K562 (cell line): ENCODE data around the gene RPS6KA2. TPM values are rescaled to one million over a fixed set of nuclear protein-coding genes. Genes with fewer than 3 reads are reported as not detected.

Experiments used
- ATAC-seq: fragments of 200-7000 bp; cut with Tn5 transposase; 3 replicates; pipeline ENCODE4 v1.9.1; 2020; ENCODE audit warnings: moderate library complexity
- BruUV-seq: library from RNA; stranded (reverse); fragments of 400-500 nt; replicated peaks from 2 replicates; lab custom pipeline; 2021; lab: Mats Ljungman, UMichigan
- CTCF ChIA-PET: fragments of 300-600 bp; formaldehyde crosslinking; extraction: SDS; loops from one replicate; lab custom pipeline; 2021; ENCODE audit warnings: low intra/inter-chr PET ratio; lab: Yijun Ruan, JAX
- POLR2A ChIA-PET: fragments of 300-600, 350-650 bp; sonication (Branson Sonifier 250); formaldehyde crosslinking; extraction: SDS; loops from one replicate; lab custom pipeline; 2021; ENCODE audit warnings: antibody characterized with exemption, inconsistent platforms; lab: Yijun Ruan, JAX
- DNase-seq, 4 experiments: peaks; one replicate each; pipeline versions ENCODE4 v3.0.0 to v3.0.0-alpha.2; 2011 to 2018; ENCODE audit warnings: low spot score in 3 of 4, mixed read lengths in 3 of 4; ENCODE audit errors: extremely low read depth in 1 of 4
- FAIRE-seq: peaks from 2 replicates; lab custom pipeline; 2011; peaks lifted over from hg19 to GRCh38; lab: Jason Lieb, UNC
- H2AFZ ChIP-seq: 2 replicates; pipeline ENCODE4 v1.6.0; 2011; ENCODE audit warnings: low read depth, low read length, control low read depth, inconsistent platforms
- H3K27ac ChIP-seq: fragments of 200-600 bp; 3 replicates; pipeline ENCODE4 v1.8.0; 2011; ENCODE audit warnings: low read depth, mild to moderate bottlenecking, control low read depth, inconsistent platforms, low read length, moderate library complexity, mixed read lengths; ENCODE audit errors: extremely low read depth
- H3K27me3 ChIP-seq, 2 experiments: fragments of 300-600 bp in 1 of 2; 2 replicates in 1 of 2; 3 replicates in 1 of 2; pipeline versions ENCODE4 v1.6.0 to v1.8.0; 2011; ENCODE audit warnings: inconsistent platforms in 2 of 2, low read length in 2 of 2, mild to moderate bottlenecking in 1 of 2, mixed read lengths in 1 of 2, moderate library complexity in 1 of 2; ENCODE audit not compliant: control insufficient read depth in 2 of 2, insufficient read depth in 2 of 2
- H3K36me3 ChIP-seq: fragments of 300-600 bp; 3 replicates; pipeline ENCODE4 v1.8.0; 2011; ENCODE audit warnings: mild to moderate bottlenecking, low read length, inconsistent platforms; ENCODE audit not compliant: control insufficient read depth, insufficient read depth
- H3K4me1 ChIP-seq, 2 experiments: fragments of 200-600 bp in 1 of 2; replicated peaks in 1 of 2; 2 replicates in 1 of 2; 3 replicates in 1 of 2; pipeline versions ENCODE4 v1.5.1 to v1.8.0; 2011; ENCODE audit warnings: inconsistent platforms in 2 of 2, low read length in 2 of 2, mild to moderate bottlenecking in 1 of 2, mixed read lengths in 1 of 2, moderate library complexity in 1 of 2; ENCODE audit not compliant: control insufficient read depth in 2 of 2, insufficient read depth in 2 of 2
- H3K4me2 ChIP-seq: 2 replicates; pipeline ENCODE4 v1.6.1; 2011; ENCODE audit warnings: low read length, control low read depth, inconsistent platforms, mixed read lengths; ENCODE audit not compliant: insufficient read depth
- H3K4me3 ChIP-seq: fragments of 200-600 bp; sonication (generic), shearing (Covaris generic); 2 replicates; pipeline ENCODE4 v1.5.1; 2016; ENCODE audit warnings: control low read depth, inconsistent platforms
- H3K79me2 ChIP-seq: fragments of 200-600 bp; 3 replicates; pipeline ENCODE4 v1.8.0; 2011; ENCODE audit warnings: low read length, inconsistent platforms; ENCODE audit not compliant: control insufficient read depth, insufficient read depth
- H3K9ac ChIP-seq, 2 experiments: 2 replicates each; pipeline versions ENCODE4 v1.6.0 to v1.6.1; 2011; ENCODE audit warnings: low read depth in 2 of 2, low read length in 2 of 2, control low read depth in 1 of 2, inconsistent platforms in 1 of 2, mild to moderate bottlenecking in 1 of 2, mixed read lengths in 1 of 2; ENCODE audit not compliant: insufficient read depth in 1 of 2
- H3K9me1 ChIP-seq: one replicate; pipeline ENCODE4 v1.6.0; 2011; ENCODE audit warnings: inconsistent platforms, mild to moderate bottlenecking, low read length, moderate library complexity; ENCODE audit not compliant: control insufficient read depth, insufficient read depth
- H3K9me3 ChIP-seq: replicated peaks from 2 replicates; pipeline ENCODE4 v1.5.1; 2011; ENCODE audit warnings: low read depth, low read length, inconsistent platforms; ENCODE audit not compliant: control insufficient read depth, insufficient read depth
- H4K20me1 ChIP-seq: replicated peaks from 2 replicates; pipeline ENCODE4 v1.6.1; 2011; ENCODE audit warnings: low read length, inconsistent platforms, mixed read lengths; ENCODE audit not compliant: control insufficient read depth, insufficient read depth
- DACH1 ChIP-seq: fragments of 450-650 bp; IDR thresholded peaks from 2 replicates; pipeline ENCODE4 v1.6.1; 2018; ENCODE audit not compliant: partially characterized antibody
- E2F4 ChIP-seq: sonication (generic); formaldehyde crosslinking; IDR thresholded peaks from 2 replicates; pipeline ENCODE4 v1.8.0; 2022; ENCODE audit warnings: mild to moderate bottlenecking, low read depth, missing genetic modification reagents
- GABPA ChIP-seq: fragments of 200-800 bp; sonication (Bioruptor generic); conservative IDR thresholded peaks from 2 replicates; pipeline ENCODE4 v1.6.1; 2016; ENCODE audit warnings: low read depth, missing genetic modification characterization, missing compliant biosample characterization
- KLF6 ChIP-seq: fragments of 250-450 bp; sonication (Bioruptor Pico); IDR thresholded peaks from 2 replicates; pipeline ENCODE4 v1.4.0; 2020; ENCODE audit warnings: mild to moderate bottlenecking, moderate library complexity, borderline replicate concordance
- MAX ChIP-seq: sonication (generic); formaldehyde crosslinking; IDR thresholded peaks from 2 replicates; pipeline ENCODE4 v1.9.0; 2022; ENCODE audit warnings: mild to moderate bottlenecking, missing genetic modification reagents
- NR2C2 ChIP-seq, 2 experiments: fragments of 200-800 bp in 1 of 2; sonication (Bioruptor generic) in 1 of 2; sonication (generic) in 1 of 2; formaldehyde crosslinking in 1 of 2; IDR thresholded peaks; 2 replicates each; pipeline versions ENCODE4 v1.6.1 to v1.8.0; 2016 to 2022; ENCODE audit warnings: mild to moderate bottlenecking in 1 of 2, missing compliant biosample characterization in 1 of 2, missing genetic modification characterization in 1 of 2, missing genetic modification reagents in 1 of 2
- PHB ChIP-seq: fragments of 250-450 bp; sonication (Bioruptor Pico); IDR thresholded peaks from 2 replicates; pipeline ENCODE4 v1.5.0; 2021
- ZNF134 ChIP-seq: fragments of 250-450 bp; sonication (Bioruptor Pico); conservative IDR thresholded peaks from 2 replicates; pipeline ENCODE4 v1.4.0; 2020
- ZNF324 ChIP-seq: fragments of 250-450 bp; sonication (Bioruptor Pico); IDR thresholded peaks from 2 replicates; pipeline ENCODE4 v1.4.0; 2020; ENCODE audit warnings: mild to moderate bottlenecking
- ZNF41 ChIP-seq: fragments of 250-450 bp; sonication (Bioruptor Pico); conservative IDR thresholded peaks from 2 replicates; pipeline ENCODE4 v1.4.0; 2020; ENCODE audit warnings: mild to moderate bottlenecking
- ZNF431 ChIP-seq: sonication (generic); formaldehyde crosslinking; IDR thresholded peaks from 2 replicates; pipeline ENCODE4 v1.8.0; 2022; ENCODE audit warnings: mild to moderate bottlenecking, missing genetic modification reagents
- ZNF436 ChIP-seq: fragments of 250-450, 450-650 bp; sonication (Bioruptor Pico); formaldehyde crosslinking; IDR thresholded peaks from 2 replicates; pipeline ENCODE4 v1.7.0; 2020; ENCODE audit warnings: mild to moderate bottlenecking
- WGBS: fragments of 100-300 bp; shearing (Covaris generic); methylation state at CpG from one replicate; pipeline ENCODE4 v1.1.6; 2016; ENCODE audit warnings: low coverage, mixed read lengths; ENCODE audit not compliant: insufficient coverage; ENCODE audit errors: missing lambda C conversion rate; 5-methylcytosine and 5-hydroxymethylcytosine counted together
- in situ Hi-C: fragments of 300-500 bp; cut with MboI; formaldehyde crosslinking; loops from 4 replicates; pipeline ENCODE4 v1.15.0; 2018; ENCODE audit warnings: inconsistent platforms, mixed read lengths
- intact Hi-C: fragments of 100-400 bp; cut with micrococcal nuclease; formaldehyde crosslinking; loops from 2 replicates; pipeline ENCODE4 v1.14.2; 2022
- polyA plus RNA-seq, 8 experiments: library from polyadenylated mRNA; depleted of rRNA in 4 of 8; stranded (reverse) in 5 of 8; unstranded in 3 of 8; fragments of >200 nt; fragmentation: Nextera tagmentation in 2 of 8; fragmentation: Illumina TruSeq in 1 of 8; extraction: Ambion mirVana in 2 of 8; extraction: Trizol in 1 of 8; gene quantifications; 2 replicates each; pipeline versions ENCODE4 v1.2.1 to v1.2.3, GENCODE V29; 2011 to 2014; ENCODE audit warnings: inconsistent platforms in 1 of 8, missing spikeins in 1 of 8
- total RNA-seq, 7 experiments: library from RNA; depleted of rRNA in 6 of 7; stranded (reverse); fragments of >200 nt in 6 of 7; fragmentation: Illumina TruSeq in 2 of 7; extraction: Trizol in 2 of 7; gene quantifications; 2 replicates each; pipeline versions ENCODE4 v1.2.1 to v1.2.3, GENCODE V29; 2011 to 2021; ENCODE audit warnings: low replicate concordance in 1 of 7
- TF ChIP-seq, protein P1 (sequence below): sonication (generic); formaldehyde crosslinking; IDR thresholded peaks from 2 replicates; pipeline ENCODE4 v1.8.0; 2022; ENCODE audit warnings: mild to moderate bottlenecking, missing genetic modification reagents
- TF ChIP-seq, protein P2 (sequence below): fragments of 450-650 bp; conservative IDR thresholded peaks from 2 replicates; pipeline ENCODE4 v1.6.1; 2016; ENCODE audit warnings: missing genetic modification characterization, low read depth, mild to moderate bottlenecking, missing compliant biosample characterization, moderate library complexity

RPS6KA2 gene
- total and polyA plus RNA-seq, 9 of the 15 experiments (the other 6 are each of a cell fraction or from before 2014, with no cell fraction given) = 0.29 to 1.00 (median 0.53) TPM

DNA sequence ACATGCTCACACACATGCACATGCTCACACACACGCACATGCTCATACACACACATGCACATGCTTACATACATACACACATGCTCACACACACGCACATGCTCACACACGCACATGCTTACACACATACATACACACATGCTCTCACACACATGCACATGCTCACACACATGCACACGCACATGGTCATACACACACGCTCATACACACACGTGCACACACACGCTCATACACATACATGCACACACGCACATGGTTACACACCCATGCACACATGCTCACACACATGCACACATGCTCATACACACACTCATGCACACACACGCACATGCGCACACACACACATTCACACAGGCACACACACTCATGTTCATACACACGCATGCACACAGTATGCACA lies 20.8 kb upstream of the RPS6KA2 start:
- no peak for ATAC-seq
- Histone ChIP-seq H4K20me1 (no peaks in the 10 kb centered on the region), H3K9me3 (no peaks in the 10 kb centered on the region; the same call in 1 of the 2 replicates), H3K27me3 (peaks cover 19 to 39% of the 10 kb centered on the region in 2 experiments), H3K27ac (no peak overlapping the region; the same call in 2 of the 3 replicates), H3K4me3 (no peak overlapping the region), H3K9me1 (no peaks in the 10 kb centered on the region), H3K36me3 (no peaks in the 10 kb centered on the region), H3K79me2 (no peaks in the 10 kb centered on the region), H2AFZ (no peak overlapping the region), H3K4me1 (no peaks in the 10 kb centered on the region), H3K9ac (no peak overlapping the region), H3K4me2 (no peak overlapping the region; the same call in 1 of the 2 replicates)
- WGBS = 15% methylated on average over 10 of the region's 11 CpGs
- intact Hi-C loops = no loop called here
- in situ Hi-C loops = no loop called here
- ChIA-PET POLR2A (no interaction called here), CTCF (no interaction called here)
- TF ChIP-seq MAX (CRISPR knock-in tag) (peak; percentile 77), PHB (CRISPR knock-in tag) (no peak)
- DNase-seq = no peak
- BruUV-seq = no TSS peak
- FAIRE-seq = peak; percentile 67

DNA sequence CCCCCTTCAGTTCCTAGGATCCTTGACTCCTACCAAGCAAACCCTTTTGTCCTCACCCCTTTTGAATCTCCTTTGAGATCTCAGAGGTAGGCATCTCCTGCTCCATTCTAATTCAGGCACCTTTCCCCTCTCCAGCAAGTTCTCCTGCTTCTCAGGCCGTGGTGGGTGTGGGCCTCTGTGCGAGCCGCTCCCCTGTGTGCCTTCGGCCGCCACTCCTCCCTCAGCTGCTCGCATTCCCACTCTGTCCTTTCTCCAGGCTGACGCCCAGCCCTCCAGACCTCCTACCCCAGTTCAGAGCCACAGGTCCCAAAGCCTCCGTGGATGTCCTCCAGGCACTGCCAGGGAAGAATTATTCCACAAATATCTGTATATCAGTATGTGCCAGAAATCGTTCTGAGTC lies 19.7 kb upstream of the RPS6KA2 start:
- no TSS peak for BruUV-seq
- CTCF ChIA-PET = no interaction called here
- H3K27me3 ChIP-seq = peaks cover 9 to 31% of the 10 kb centered on the region in 2 experiments
- no peak for TF ChIP-seq ZNF431
- no peak for TF ChIP-seq ZNF41 (CRISPR knock-in tag)
- no peak for TF ChIP-seq KLF6
- TF ChIP-seq NR2C2 (CRISPR knock-in tag; IDR thresholded peaks at IDR 0.05) = no peak
- no peak for TF ChIP-seq NR2C2 (tag; IDR thresholded peaks at IDR 0.05)
- TF ChIP-seq E2F4 (CRISPR knock-in tag) = no peak
- TF ChIP-seq, protein P1, sequence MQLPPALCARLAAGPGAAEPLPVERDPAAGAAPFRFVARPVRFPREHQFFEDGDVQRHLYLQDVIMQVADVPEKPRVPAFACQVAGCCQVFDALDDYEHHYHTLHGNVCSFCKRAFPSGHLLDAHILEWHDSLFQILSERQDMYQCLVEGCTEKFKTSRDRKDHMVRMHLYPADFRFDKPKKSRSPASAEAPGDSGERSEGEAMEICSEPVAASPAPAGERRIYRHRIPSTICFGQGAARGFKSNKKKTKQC (CRISPR knock-in tag) = no peak
- TF ChIP-seq ZNF134 (CRISPR knock-in tag) = no peak
- no peak for TF ChIP-seq DACH1
- no peak for TF ChIP-seq ZNF324 (CRISPR knock-in tag)
- TF ChIP-seq GABPA (tag) = no peak
- TF ChIP-seq, protein P2, sequence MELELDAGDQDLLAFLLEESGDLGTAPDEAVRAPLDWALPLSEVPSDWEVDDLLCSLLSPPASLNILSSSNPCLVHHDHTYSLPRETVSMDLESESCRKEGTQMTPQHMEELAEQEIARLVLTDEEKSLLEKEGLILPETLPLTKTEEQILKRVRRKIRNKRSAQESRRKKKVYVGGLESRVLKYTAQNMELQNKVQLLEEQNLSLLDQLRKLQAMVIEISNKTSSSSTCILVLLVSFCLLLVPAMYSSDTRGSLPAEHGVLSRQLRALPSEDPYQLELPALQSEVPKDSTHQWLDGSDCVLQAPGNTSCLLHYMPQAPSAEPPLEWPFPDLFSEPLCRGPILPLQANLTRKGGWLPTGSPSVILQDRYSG (tag) = no peak
- TF ChIP-seq ZNF436 (CRISPR knock-in tag) = no peak

More for the DNA sequence above, 19.7 kb upstream of the RPS6KA2 start:
- POLR2A ChIA-PET = no interaction called here
- H4K20me1 ChIP-seq = no peaks in the 10 kb centered on the region
- in situ Hi-C loops = no loop called here
- intact Hi-C loops = no loop called here
- DNase-seq (no peak), ATAC-seq (no peak), FAIRE-seq (no peak)
- no peak overlapping the region for H3K4me3 ChIP-seq
- no peaks in the 10 kb centered on the region for H3K9me1 ChIP-seq
- no peak overlapping the region for H3K4me2 ChIP-seq
- H2AFZ ChIP-seq = no peak overlapping the region
- no peaks in the 10 kb centered on the region for H3K36me3 ChIP-seq
- H3K9ac ChIP-seq = no peak overlapping the region
- no peak overlapping the region for H3K27ac ChIP-seq
- H3K9me3 ChIP-seq = no peaks in the 10 kb centered on the region; the same call in 1 of the 2 replicates
- no peaks in the 10 kb centered on the region for H3K4me1 ChIP-seq
- no peaks in the 10 kb centered on the region for H3K79me2 ChIP-seq
- 0% methylated on average over 9 of the region's 9 CpGs for WGBS
